K562 (cell line): ENCODE measurements around the gene HELZ. TPM values are rescaled to one million over a fixed set of nuclear protein-coding genes. Genes with fewer than 3 reads are reported as not detected.

Experiments
- ATAC-seq: fragments of 200-7000 bp; cut with Tn5 transposase; 3 replicates; pipeline ENCODE4 v1.9.1; 2020; ENCODE audit warnings: moderate library complexity
- BruUV-seq: library from RNA; stranded (reverse); fragments of 400-500 nt; replicated peaks from 2 replicates; lab custom pipeline; 2021; lab: Mats Ljungman, UMichigan
- CTCF ChIA-PET: fragments of 300-600 bp; formaldehyde crosslinking; extraction: SDS; loops from one replicate; lab custom pipeline; 2021; ENCODE audit warnings: low intra/inter-chr PET ratio; lab: Yijun Ruan, JAX
- POLR2A ChIA-PET: fragments of 300-600, 350-650 bp; sonication (Branson Sonifier 250); formaldehyde crosslinking; extraction: SDS; loops from one replicate; lab custom pipeline; 2021; ENCODE audit warnings: antibody characterized with exemption, inconsistent platforms; lab: Yijun Ruan, JAX
- DNase-seq, 4 experiments: peaks; one replicate each; pipeline versions ENCODE4 v3.0.0 to v3.0.0-alpha.2; 2011 to 2018; ENCODE audit warnings: low spot score in 3 of 4, mixed read lengths in 3 of 4; ENCODE audit errors: extremely low read depth in 1 of 4
- FAIRE-seq: peaks from 2 replicates; lab custom pipeline; 2011; peaks lifted over from hg19 to GRCh38; lab: Jason Lieb, UNC
- H2AFZ ChIP-seq: 2 replicates; pipeline ENCODE4 v1.6.0; 2011; ENCODE audit warnings: low read depth, low read length, control low read depth, inconsistent platforms
- H3K27ac ChIP-seq: fragments of 200-600 bp; 3 replicates; pipeline ENCODE4 v1.8.0; 2011; ENCODE audit warnings: low read depth, mild to moderate bottlenecking, control low read depth, inconsistent platforms, low read length, moderate library complexity, mixed read lengths; ENCODE audit errors: extremely low read depth
- H3K27me3 ChIP-seq, 2 experiments: fragments of 300-600 bp in 1 of 2; 2 replicates in 1 of 2; 3 replicates in 1 of 2; pipeline versions ENCODE4 v1.6.0 to v1.8.0; 2011; ENCODE audit warnings: inconsistent platforms in 2 of 2, low read length in 2 of 2, mild to moderate bottlenecking in 1 of 2, mixed read lengths in 1 of 2, moderate library complexity in 1 of 2; ENCODE audit not compliant: control insufficient read depth in 2 of 2, insufficient read depth in 2 of 2
- H3K36me3 ChIP-seq: fragments of 300-600 bp; 3 replicates; pipeline ENCODE4 v1.8.0; 2011; ENCODE audit warnings: mild to moderate bottlenecking, low read length, inconsistent platforms; ENCODE audit not compliant: control insufficient read depth, insufficient read depth
- H3K4me1 ChIP-seq, 2 experiments: fragments of 200-600 bp in 1 of 2; replicated peaks in 1 of 2; 2 replicates in 1 of 2; 3 replicates in 1 of 2; pipeline versions ENCODE4 v1.5.1 to v1.8.0; 2011; ENCODE audit warnings: inconsistent platforms in 2 of 2, low read length in 2 of 2, mild to moderate bottlenecking in 1 of 2, mixed read lengths in 1 of 2, moderate library complexity in 1 of 2; ENCODE audit not compliant: control insufficient read depth in 2 of 2, insufficient read depth in 2 of 2
- H3K4me2 ChIP-seq: 2 replicates; pipeline ENCODE4 v1.6.1; 2011; ENCODE audit warnings: low read length, control low read depth, inconsistent platforms, mixed read lengths; ENCODE audit not compliant: insufficient read depth
- H3K4me3 ChIP-seq: fragments of 200-600 bp; sonication (generic), shearing (Covaris generic); 2 replicates; pipeline ENCODE4 v1.5.1; 2016; ENCODE audit warnings: control low read depth, inconsistent platforms
- H3K79me2 ChIP-seq: fragments of 200-600 bp; 3 replicates; pipeline ENCODE4 v1.8.0; 2011; ENCODE audit warnings: low read length, inconsistent platforms; ENCODE audit not compliant: control insufficient read depth, insufficient read depth
- H3K9ac ChIP-seq, 2 experiments: 2 replicates each; pipeline versions ENCODE4 v1.6.0 to v1.6.1; 2011; ENCODE audit warnings: low read depth in 2 of 2, low read length in 2 of 2, control low read depth in 1 of 2, inconsistent platforms in 1 of 2, mild to moderate bottlenecking in 1 of 2, mixed read lengths in 1 of 2; ENCODE audit not compliant: insufficient read depth in 1 of 2
- H3K9me1 ChIP-seq: one replicate; pipeline ENCODE4 v1.6.0; 2011; ENCODE audit warnings: inconsistent platforms, mild to moderate bottlenecking, low read length, moderate library complexity; ENCODE audit not compliant: control insufficient read depth, insufficient read depth
- H3K9me3 ChIP-seq: replicated peaks from 2 replicates; pipeline ENCODE4 v1.5.1; 2011; ENCODE audit warnings: low read depth, low read length, inconsistent platforms; ENCODE audit not compliant: control insufficient read depth, insufficient read depth
- H4K20me1 ChIP-seq: replicated peaks from 2 replicates; pipeline ENCODE4 v1.6.1; 2011; ENCODE audit warnings: low read length, inconsistent platforms, mixed read lengths; ENCODE audit not compliant: control insufficient read depth, insufficient read depth
- CBX1 ChIP-seq: sonication (generic); IDR thresholded peaks from 2 replicates; pipeline ENCODE4 v1.6.1; 2016; ENCODE audit warnings: antibody characterized with exemption, low read depth, mild to moderate bottlenecking
- FOS ChIP-seq: IDR thresholded peaks from 3 replicates; pipeline ENCODE4 v1.6.1; 2011; ENCODE audit not compliant: insufficient read length; ENCODE audit errors: extremely low read depth
- FOXA3 ChIP-seq, 2 experiments: fragments of 450-650 bp in 1 of 2; sonication (generic) in 1 of 2; formaldehyde crosslinking; IDR thresholded peaks in 1 of 2; conservative IDR thresholded peaks in 1 of 2; 2 replicates each; pipeline versions ENCODE4 v1.4.0 to v1.8.0; 2020 to 2022; ENCODE audit warnings: mild to moderate bottlenecking in 2 of 2, missing genetic modification reagents in 1 of 2
- FOXK2 ChIP-seq, 2 experiments: fragments of 450-650 bp; IDR thresholded peaks in 1 of 2; conservative IDR thresholded peaks in 1 of 2; 2 replicates each; pipeline ENCODE4 v1.6.1; 2016; ENCODE audit warnings: low read depth in 2 of 2, mild to moderate bottlenecking in 1 of 2
- ILF3 ChIP-seq: fragments of 450-650 bp; IDR thresholded peaks from 2 replicates; pipeline ENCODE4 v1.6.1; 2018; ENCODE audit warnings: antibody characterized with exemption, mild to moderate bottlenecking, moderate library complexity, borderline replicate concordance
- IRF2 ChIP-seq: sonication (generic); formaldehyde crosslinking; IDR thresholded peaks from 2 replicates; pipeline ENCODE4 v1.8.1; 2022; ENCODE audit warnings: mild to moderate bottlenecking, missing genetic modification reagents
- NFIC ChIP-seq: fragments of 450-650 bp; IDR thresholded peaks from 2 replicates; pipeline ENCODE4 v1.6.1; 2017; ENCODE audit warnings: mild to moderate bottlenecking, inconsistent platforms
- PHB ChIP-seq: fragments of 250-450 bp; sonication (Bioruptor Pico); IDR thresholded peaks from 2 replicates; pipeline ENCODE4 v1.5.0; 2021
- PHF8 ChIP-seq: fragments of 200-600 bp; sonication (generic); IDR thresholded peaks from 2 replicates; pipeline ENCODE4 v1.6.1; 2012; ENCODE audit warnings: mixed run types, mild to moderate bottlenecking, inconsistent platforms, low read length, moderate library complexity, borderline replicate concordance
- POLR2AphosphoS2 ChIP-seq: IDR thresholded peaks from 2 replicates; pipeline ENCODE4 v1.6.1; 2012; ENCODE audit warnings: low read length, improper control_type of control experiment
- RAD51 ChIP-seq: fragments of 450-650 bp; IDR thresholded peaks from 2 replicates; pipeline ENCODE4 v1.7.1; 2016; ENCODE audit warnings: low read depth, mild to moderate bottlenecking, borderline replicate concordance
- WHSC1 ChIP-seq: IDR thresholded peaks from one replicate; pipeline ENCODE4 v1.6.1; 2012; ENCODE audit warnings: low read length, control low read depth, inconsistent platforms
- ZNF134 ChIP-seq: fragments of 250-450 bp; sonication (Bioruptor Pico); conservative IDR thresholded peaks from 2 replicates; pipeline ENCODE4 v1.4.0; 2020
- ZNF212 ChIP-seq: fragments of 450-650 bp; formaldehyde crosslinking; IDR thresholded peaks from 2 replicates; pipeline ENCODE4 v1.4.0; 2020; ENCODE audit warnings: mild to moderate bottlenecking
- ZNF695 ChIP-seq: fragments of 450-650 bp; formaldehyde crosslinking; IDR thresholded peaks from 2 replicates; pipeline ENCODE4 v1.4.0; 2020; ENCODE audit warnings: mild to moderate bottlenecking, moderate library complexity
- ZNF696 ChIP-seq: fragments of 250-450 bp; sonication (Bioruptor Pico); conservative IDR thresholded peaks from 2 replicates; pipeline ENCODE4 v1.4.0; 2020; ENCODE audit warnings: mild to moderate bottlenecking, moderate library complexity
- WGBS: fragments of 100-300 bp; shearing (Covaris generic); methylation state at CpG from one replicate; pipeline ENCODE4 v1.1.6; 2016; ENCODE audit warnings: low coverage, mixed read lengths; ENCODE audit not compliant: insufficient coverage; ENCODE audit errors: missing lambda C conversion rate; 5-methylcytosine and 5-hydroxymethylcytosine counted together
- in situ Hi-C: fragments of 300-500 bp; cut with MboI; formaldehyde crosslinking; loops from 4 replicates; pipeline ENCODE4 v1.15.0; 2018; ENCODE audit warnings: inconsistent platforms, mixed read lengths
- intact Hi-C: fragments of 100-400 bp; cut with micrococcal nuclease; formaldehyde crosslinking; loops from 2 replicates; pipeline ENCODE4 v1.14.2; 2022
- polyA plus RNA-seq, 8 experiments: library from polyadenylated mRNA; depleted of rRNA in 4 of 8; stranded (reverse) in 5 of 8; unstranded in 3 of 8; fragments of >200 nt; fragmentation: Nextera tagmentation in 2 of 8; fragmentation: Illumina TruSeq in 1 of 8; extraction: Ambion mirVana in 2 of 8; extraction: Trizol in 1 of 8; gene quantifications; 2 replicates each; pipeline versions ENCODE4 v1.2.1 to v1.2.3, GENCODE V29; 2011 to 2014; ENCODE audit warnings: inconsistent platforms in 1 of 8, missing spikeins in 1 of 8
- total RNA-seq, 7 experiments: library from RNA; depleted of rRNA in 6 of 7; stranded (reverse); fragments of >200 nt in 6 of 7; fragmentation: Illumina TruSeq in 2 of 7; extraction: Trizol in 2 of 7; gene quantifications; 2 replicates each; pipeline versions ENCODE4 v1.2.1 to v1.2.3, GENCODE V29; 2011 to 2021; ENCODE audit warnings: low replicate concordance in 1 of 7
- TF ChIP-seq, protein P1 (sequence below): fragments of 450-650 bp; IDR thresholded peaks from 2 replicates; pipeline ENCODE4 v1.6.1; 2018; ENCODE audit warnings: mild to moderate bottlenecking, low read depth; ENCODE audit not compliant: partially characterized antibody
- TF ChIP-seq, protein P2 (sequence below): fragments of 250-450 bp; sonication (Bioruptor Pico); IDR thresholded peaks from 2 replicates; pipeline ENCODE4 v1.5.0; 2021; ENCODE audit warnings: mild to moderate bottlenecking, borderline replicate concordance

Gene HELZ
- total and polyA plus RNA-seq, 9 of the 15 experiments (the other 6 are each of a cell fraction or from before 2014, with no cell fraction given) = 5.2 to 39.8 (median 17.3) TPM

DNA sequence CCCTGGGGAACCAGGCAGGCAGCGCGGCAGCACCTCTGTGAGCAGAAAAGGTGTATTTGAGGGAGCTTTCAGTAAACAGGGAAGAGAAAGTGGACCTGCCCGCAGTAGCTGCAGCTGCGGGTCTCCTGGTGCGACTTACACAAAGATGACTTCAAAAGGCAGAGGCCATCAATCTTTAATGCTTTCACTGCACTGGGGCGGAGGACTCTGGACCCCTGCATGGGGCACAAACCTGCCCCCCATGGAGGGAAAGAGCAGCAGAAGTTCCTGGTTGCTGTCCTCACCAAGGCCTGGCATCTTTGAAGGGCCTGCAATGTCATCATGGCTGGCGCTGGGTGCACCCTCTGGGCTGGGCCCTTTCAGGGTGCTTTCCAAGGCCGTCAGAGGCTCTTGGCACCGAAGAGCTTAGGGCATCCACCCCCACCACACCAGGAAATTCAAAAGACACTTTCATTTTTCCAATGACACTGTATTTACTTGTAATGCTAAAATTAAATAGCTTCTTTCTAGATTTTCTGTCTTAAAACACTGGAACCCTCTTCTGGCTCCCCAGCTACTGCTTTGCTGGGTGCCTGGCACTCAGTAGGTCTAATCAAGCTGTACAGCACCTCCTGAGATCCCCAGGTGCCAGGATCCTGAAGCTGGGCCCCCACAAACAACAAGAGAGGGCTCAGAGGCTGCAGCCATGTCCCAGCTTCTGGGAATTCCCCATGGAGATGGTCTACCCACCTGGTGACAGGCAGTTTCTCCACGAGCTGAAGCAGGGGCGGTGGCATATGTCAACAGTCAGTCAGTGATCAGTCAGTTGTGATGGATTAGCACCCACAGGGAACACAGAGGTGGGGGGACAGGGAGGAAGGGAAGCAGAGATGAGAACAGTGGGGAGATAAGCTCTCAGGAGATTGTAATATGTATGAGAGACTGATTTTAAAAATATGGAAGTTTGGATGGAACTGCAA lies 202.8 kb downstream of the HELZ start (continued):
- TF ChIP-seq NFIC = no peak
- TF ChIP-seq RAD51 = no peak
- TF ChIP-seq, protein P1, sequence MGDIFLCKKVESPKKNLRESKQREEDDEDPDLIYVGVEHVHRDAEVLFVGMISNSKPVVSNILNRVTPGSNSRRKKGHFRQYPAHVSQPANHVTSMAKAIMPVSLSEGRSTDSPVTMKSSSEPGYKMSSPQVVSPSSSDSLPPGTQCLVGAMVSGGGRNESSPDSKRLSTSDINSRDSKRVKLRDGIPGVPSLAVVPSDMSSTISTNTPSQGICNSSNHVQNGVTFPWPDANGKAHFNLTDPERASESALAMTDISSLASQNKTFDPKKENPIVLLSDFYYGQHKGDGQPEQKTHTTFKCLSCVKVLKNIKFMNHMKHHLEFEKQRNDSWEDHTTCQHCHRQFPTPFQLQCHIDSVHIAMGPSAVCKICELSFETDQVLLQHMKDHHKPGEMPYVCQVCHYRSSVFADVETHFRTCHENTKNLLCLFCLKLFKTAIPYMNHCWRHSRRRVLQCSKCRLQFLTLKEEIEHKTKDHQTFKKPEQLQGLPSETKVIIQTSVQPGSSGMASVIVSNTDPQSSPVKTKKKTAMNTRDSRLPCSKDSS = no peak
- TF ChIP-seq, all 486 proteins: peak for 0

GRCh38 chr17:67041531-67041930 lies 203.5 kb downstream of the HELZ start:
- intact Hi-C loops = no loop called here
- H3K36me3 ChIP-seq = no peaks in the 10 kb centered on the region
- in situ Hi-C loops = no loop called here
- H3K9ac ChIP-seq = no peak overlapping the region
- 1% methylated on average over 7 of the region's 7 CpGs for WGBS
- H3K9me1 ChIP-seq = no peaks in the 10 kb centered on the region
- H3K27ac ChIP-seq = no peak overlapping the region
- peaks cover 29 to 73% of the 10 kb centered on the region in 2 experiments for H3K27me3 ChIP-seq
- no peak for FAIRE-seq
- no peaks in the 10 kb centered on the region for H3K79me2 ChIP-seq
- DNase-seq = no peak
- CTCF ChIA-PET = no interaction called here
- H2AFZ ChIP-seq = no peak overlapping the region
- POLR2A ChIA-PET = interaction anchor here (0.6 to 1.0 kb wide), 2 partner anchors 11 to 86 kb away, joined by 3 read pairs; no protein-coding TSS in a partner anchor
- no peak for ATAC-seq
- H3K4me2 ChIP-seq = no peak overlapping the region
- no peak overlapping the region for H3K4me3 ChIP-seq
- no TSS peak for BruUV-seq
- H4K20me1 ChIP-seq = no peaks in the 10 kb centered on the region
- H3K9me3 ChIP-seq = no peaks in the 10 kb centered on the region
- H3K4me1 ChIP-seq = peaks cover 0 to 8% of the 10 kb centered on the region in 2 experiments; a peak in 2 of 5 replicates
- TF ChIP-seq IRF2 (CRISPR knock-in tag) (no peak), ZNF695 (no peak), FOXK2 (conservative IDR thresholded peaks at IDR 0.05 in 1 of 2, IDR thresholded peaks at IDR 0.05 in 1 of 2; ENCODE audit: low read depth in 2 of 2) (no peak), ZNF212 (CRISPR knock-in tag) (no peak), ILF3 (no peak), ZNF696 (CRISPR knock-in tag) (no peak), FOXA3 (CRISPR knock-in tag; conservative IDR thresholded peaks at IDR 0.05 in 1 of 2, IDR thresholded peaks at IDR 0.05 in 1 of 2) (no peak), POLR2AphosphoS2 (no peak), ZNF134 (no peak), PHB (CRISPR knock-in tag) (no peak), FOS (no peak), PHF8 (no peak), WHSC1 (no peak), CBX1 (no peak)
- TF ChIP-seq, protein P2, sequence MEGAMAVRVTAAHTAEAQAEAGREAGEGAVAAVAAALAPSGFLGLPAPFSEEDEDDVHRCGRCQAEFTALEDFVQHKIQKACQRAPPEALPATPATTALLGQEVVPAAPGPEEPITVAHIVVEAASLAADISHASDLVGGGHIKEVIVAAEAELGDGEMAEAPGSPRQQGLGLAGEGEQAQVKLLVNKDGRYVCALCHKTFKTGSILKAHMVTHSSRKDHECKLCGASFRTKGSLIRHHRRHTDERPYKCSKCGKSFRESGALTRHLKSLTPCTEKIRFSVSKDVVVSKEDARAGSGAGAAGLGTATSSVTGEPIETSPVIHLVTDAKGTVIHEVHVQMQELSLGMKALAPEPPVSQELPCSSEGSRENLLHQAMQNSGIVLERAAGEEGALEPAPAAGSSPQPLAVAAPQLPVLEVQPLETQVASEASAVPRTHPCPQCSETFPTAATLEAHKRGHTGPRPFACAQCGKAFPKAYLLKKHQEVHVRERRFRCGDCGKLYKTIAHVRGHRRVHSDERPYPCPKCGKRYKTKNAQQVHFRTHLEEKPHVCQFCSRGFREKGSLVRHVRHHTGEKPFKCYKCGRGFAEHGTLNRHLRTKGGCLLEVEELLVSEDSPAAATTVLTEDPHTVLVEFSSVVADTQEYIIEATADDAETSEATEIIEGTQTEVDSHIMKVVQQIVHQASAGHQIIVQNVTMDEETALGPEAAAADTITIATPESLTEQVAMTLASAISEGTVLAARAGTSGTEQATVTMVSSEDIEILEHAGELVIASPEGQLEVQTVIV (CRISPR knock-in tag) = no peak
